Ammon's horn (tissue), 1 donor: ENCODE results near the gene MRPL53.
"Not testable (repeated sequence)": the region's sequence is repeated elsewhere in the genome, so short reads cannot be mapped to it uniquely, and the experiment has no call there.

Experiments
- DNase-seq: peaks from one replicate; pipeline ENCODE4 v3.0.0-alpha.2; 2016; ENCODE audit warnings: low spot score

The MRPL53 gene

DNA sequence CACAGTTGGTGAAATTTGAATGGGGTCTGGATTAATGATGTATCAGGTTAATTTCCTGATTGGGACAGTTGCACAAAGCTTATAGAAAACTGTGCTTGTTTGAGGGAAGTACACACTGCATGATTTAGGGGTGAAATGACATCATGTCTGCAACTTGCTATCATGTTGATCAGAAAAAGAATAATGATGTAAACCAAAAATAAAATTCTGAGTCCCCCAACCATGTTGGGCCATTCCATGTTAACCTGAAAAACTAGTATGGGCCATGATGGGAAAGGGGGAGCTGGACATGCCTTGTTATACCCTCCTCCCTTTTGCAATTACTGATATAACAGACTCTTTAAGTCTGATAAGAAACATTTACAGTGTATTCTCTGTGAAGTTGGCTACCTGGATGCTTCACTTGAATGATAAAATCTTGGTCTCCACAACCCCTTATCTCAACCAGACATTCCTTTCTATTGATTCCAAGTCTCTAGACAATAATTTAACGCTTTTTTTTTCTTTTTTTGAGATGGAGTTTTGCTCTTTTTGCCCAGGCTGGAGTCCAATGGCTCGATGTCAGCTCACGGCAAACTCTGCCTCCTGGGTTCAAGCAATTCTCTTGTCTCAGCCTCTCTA is 21.8 kb downstream of the MRPL53 start:
- DNase-seq, result no peak

DNA sequence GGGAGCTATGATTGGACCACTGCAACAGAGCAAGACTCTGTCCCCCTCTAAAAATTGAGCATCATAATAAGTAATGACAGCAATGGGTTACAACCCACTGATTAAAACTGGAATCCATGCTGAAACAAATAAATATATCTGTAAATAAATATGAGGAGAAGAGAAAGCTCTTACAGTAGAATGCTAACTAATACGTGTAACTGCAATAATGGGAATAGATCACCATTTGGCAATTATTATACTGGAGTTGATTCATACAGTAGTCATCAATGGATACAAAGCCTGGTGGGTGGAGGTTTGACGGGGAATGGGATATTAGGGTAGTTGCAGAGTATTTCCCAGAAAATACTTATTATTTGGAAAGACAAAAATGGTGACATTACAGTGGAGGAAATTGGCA is 23.7 kb downstream of the MRPL53 start:
- no peak for DNase-seq

DNA sequence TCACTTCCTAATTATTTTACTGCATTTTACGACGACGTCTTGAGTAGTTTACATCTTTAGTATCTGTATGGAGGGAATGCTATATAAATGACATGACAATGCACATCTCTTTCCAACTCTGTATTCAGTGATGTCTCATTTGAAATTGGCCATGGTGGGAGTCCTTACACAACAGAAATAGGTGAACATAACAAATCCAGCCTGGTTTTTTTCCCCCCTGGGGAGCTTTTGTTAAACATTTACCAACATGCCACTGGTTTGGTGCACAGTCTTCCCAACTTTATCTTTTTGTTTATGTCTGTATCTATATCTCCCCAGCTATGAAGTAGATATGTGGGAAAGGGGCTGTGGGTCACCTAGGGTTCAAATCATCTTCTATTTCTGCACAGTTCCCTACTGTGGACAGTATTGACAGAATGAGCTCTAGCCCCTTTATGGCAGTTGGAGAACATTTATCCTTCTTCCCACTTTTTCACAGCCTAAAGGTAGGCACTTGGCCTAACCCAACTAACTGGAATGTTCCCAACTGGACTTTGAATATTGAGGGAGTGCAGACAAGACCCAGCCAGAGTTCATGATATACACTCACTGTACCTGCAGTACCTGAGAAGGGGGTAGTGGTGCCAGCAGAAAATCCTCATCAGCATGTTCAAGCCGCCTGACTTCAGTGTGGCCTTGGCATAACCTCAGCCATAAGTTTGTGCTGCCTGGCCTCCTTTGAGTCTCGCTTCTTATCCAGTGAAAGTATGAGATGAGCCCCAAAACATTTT is 25.1 kb downstream of the MRPL53 start:
- no peak for DNase-seq

DNA sequence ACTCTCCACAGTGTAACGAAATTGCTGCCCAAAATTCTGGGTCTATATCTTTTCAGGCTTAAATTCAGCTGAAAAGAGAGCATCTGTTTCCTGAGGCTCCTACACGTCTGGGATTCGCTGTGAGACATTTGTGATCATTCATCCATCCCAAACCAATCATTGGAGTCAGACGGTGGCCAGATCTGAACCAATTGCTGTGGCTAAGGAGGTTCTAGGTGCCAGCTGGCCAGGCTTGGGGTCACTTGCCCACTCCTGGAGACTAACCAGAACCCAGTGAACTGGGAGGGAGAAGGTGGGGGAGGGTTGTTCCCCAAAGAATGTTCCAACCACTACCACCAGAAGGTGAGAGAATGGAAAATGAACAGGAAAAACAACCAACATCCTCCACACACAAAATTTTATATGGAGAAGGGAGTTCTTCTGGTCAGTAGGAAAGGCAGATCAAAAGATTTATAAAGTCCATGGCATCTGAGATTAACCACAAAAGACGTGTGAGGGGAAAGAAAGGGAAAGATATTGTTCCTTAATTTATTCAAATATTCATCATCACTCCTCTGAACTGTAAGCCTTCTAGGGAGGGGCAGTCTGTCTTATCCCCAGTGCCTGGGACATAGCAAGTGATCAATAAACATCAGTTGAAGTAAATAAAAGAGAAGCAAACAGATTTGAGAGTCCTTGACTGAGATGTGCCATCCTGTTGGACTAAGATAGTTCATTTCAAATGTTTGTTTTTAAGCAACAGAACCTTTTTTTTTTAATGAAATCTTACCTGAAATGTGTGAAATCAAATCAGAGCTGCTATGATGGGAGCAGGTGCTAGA is 27.8 kb downstream of the MRPL53 start:
- peak; percentile 1 for DNase-seq

DNA sequence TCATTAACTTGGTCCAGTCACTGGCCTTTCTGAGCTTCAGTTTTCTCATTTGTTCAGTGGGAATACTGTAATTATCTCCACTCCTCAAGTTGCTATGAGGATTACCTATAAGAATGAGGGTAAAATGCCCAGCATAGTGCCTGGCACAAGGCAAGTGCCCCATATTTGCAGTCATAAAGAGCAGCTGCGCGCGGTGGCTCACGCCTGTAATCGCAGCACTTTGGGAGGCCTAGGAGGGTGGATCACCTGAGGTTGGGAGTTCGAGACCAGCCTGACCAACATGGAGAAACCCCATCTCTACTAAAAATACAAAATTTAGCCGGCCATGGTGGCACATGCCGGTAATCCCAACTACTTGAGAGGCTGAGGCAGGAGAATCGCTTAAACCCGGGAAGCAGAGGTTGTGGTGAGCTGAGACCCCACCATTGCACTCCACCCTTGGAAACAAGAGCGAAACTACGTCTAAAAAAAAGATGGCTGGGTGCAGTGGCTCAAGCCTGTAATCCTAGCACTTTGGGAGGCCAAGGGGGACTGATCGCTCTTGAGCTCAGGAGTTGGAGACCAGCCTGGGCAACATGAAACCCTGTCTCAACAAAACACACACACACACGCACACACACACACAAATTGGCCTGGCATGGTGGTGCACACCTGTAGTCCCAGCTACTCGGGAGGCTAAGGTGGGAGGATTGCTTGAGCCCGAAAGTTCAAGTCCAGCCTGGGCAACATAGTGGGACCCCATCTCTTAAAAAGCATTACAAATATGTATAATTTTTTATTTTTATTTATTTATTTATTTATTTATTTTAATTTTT is 29.8 kb downstream of the MRPL53 start:
- not testable (repeated sequence) for DNase-seq

DNA sequence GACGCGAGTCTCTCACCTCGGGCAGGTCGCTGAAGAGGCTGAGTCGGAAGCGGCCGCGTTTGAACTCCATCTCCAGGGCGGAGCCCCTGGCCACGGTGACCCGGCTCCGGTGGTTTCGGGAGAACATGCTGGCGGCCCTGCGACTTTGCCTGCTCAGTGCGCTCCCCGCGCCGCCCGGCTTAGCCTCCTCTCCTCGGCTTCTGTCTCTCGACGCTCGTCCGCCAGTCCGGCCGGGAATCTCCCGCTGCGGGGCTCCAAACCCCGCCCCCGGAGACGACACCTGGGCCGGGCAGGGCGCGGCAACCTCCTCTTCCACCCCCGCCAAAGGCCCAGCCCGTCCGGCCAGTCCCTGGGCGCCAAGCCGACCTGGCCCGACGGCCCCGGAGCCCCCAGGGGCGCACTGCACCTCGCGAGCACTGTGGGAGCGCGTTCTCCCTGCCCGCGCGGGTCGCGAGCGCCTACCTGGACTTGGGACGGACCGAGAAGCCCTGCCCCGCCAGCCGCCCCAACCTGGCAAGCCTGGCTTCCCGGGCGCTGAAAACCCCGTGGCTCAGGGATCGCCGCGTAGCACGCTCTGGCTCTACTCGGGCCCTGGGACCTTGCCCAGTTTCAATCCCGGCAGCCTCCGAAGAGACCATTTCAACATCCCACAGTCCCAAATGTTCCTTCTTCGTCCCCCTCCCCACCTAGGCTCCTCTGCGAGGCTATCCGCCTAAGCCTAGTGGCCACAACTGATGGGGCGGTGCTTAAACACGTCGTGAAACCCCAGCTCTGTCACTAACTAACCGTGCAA is 30.6 kb downstream of the MRPL53 start, which contains the start of gene RTKN:
Gene RTKN, minus strand, starts transcription at position 248 of the 793 bp plus-strand sequence. Its CDS starts 121 bp downstream, at position 127.
- peak; percentile 1 for DNase-seq

DNA sequence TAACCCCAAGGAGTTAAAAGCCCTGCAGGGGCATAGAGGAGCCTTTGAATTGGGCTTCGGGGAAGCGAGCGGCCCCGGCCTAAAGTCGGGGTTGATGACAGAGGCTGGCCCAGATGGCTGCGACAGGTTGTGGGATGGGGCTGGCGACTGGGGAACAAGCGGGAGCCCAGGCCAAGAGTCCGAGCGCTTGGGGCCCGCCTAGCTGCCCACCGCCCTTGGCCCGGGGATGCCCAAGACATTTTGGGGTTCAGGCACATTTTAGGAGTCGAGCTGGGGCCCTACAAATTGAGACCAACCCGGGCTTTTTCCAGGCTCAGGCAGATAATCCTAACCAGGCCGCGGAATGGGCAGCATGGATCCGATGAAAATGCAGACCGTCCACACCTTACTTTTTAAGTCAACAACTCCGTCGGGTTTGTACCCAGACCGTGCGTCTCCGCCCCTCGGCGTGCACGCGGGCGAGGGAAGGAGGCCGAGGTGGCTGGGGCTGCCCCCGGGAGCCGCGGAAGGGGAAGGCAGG is 31.2 kb downstream of the MRPL53 start:
- no peak for DNase-seq

DNA sequence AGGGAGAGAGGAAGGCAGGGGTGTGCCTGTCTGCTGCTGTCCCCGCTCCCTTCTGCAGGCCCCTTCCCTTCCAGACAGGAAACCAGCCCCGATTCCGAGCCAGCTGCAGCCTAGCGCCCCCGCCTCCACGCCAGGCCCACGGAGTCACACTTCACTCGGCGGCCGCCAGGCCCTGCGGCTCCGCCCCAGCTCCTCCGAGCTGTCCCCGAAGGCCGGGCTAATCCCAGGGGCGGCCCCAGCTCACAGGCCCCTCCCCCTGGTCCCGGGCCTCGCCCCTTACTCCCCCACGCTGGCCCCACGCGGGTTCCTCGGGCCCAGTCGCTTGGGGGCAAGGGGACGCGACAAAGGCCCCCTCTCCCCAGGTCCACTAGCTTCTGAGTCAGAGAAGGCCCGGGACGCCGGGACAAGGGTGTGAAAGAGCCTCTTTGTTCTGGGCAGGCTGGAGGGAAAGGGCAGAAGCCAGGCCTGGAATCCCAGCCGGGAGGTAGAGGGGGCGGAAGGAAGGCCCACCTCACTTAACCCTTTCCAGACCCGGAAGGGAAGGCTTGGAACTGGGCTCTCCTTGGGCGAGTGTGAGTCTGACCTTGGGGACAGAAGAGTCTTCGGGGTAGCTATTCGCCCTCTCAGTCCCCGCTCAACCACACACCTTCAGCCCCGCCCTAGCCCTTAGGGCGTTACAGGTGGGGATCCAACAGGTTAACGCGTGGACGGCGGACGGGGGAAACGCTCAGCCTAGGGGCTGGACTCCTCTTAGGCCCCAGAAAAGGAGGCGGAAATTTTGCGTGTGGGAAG is 31.9 kb downstream of the MRPL53 start:
- peak; percentile 93 for DNase-seq

DNA sequence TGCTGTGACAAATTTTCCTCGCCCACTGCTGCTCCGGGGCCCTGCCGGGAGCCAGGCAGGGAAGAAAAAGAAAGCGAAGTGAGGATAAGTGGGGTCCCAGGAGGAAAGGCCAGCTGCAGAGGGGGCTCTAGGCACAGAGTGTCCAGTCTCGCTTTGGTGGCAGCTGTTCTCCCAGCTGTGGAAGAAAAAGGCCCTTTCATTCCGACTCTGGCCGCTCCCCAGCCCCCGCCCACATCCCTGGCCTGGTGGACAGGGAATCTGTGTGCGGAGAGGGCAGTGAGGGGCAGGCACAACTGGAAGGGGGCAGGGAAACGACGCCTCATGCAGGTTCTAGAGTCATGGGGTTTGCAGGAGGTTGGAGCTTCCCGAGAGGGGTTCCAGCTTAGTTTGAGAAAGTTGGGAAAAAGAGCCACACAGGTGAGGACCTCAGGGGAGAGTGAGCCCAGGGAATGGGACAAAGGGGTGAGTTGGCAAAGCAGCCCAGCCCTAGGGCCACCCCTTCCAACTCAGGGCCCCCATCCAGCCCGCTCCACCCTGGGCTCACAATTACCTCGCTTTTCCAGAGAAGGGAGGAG is 32.6 kb downstream of the MRPL53 start:
- peak; percentile 95 for DNase-seq

DNA sequence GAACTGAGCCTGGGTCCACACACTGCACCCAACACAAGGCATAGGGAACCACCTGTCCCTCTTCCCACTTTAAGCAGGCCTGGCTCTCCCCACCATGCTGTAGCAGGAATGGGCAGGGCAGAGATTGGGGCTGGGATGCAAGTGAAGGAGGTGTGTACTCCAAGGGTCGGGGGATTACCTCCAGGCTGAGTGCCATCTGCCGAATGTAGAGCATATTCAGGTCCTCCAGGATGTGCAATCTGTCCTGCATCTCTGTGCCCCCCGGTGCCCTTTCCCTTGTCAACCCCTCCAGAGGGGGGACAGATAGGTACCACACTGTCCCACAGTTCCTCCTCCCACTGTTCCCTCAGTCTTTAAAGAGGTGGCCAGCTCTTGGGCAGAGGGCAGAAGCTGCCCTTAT is 33.1 kb downstream of the MRPL53 start:
- DNase-seq, result no peak

DNA sequence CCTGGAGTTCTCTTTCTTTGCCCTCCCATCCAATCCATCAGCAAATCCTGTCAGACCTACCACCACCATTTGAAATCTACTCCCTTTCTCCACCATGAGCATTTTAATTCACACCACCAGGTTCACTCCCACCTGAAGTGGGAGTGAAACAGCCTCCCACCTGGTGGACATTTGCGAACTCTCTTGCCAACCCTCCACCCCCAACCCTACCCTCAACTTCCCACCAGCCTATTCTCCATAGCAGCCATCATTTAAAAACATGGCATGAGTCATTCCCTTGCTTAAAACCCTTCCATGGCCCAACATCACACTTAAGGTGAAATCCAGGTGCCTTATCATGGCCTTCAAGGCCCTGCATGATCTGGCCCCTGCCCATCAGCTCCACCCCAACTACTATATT is 34.2 kb downstream of the MRPL53 start:
- DNase-seq, result no peak

DNA sequence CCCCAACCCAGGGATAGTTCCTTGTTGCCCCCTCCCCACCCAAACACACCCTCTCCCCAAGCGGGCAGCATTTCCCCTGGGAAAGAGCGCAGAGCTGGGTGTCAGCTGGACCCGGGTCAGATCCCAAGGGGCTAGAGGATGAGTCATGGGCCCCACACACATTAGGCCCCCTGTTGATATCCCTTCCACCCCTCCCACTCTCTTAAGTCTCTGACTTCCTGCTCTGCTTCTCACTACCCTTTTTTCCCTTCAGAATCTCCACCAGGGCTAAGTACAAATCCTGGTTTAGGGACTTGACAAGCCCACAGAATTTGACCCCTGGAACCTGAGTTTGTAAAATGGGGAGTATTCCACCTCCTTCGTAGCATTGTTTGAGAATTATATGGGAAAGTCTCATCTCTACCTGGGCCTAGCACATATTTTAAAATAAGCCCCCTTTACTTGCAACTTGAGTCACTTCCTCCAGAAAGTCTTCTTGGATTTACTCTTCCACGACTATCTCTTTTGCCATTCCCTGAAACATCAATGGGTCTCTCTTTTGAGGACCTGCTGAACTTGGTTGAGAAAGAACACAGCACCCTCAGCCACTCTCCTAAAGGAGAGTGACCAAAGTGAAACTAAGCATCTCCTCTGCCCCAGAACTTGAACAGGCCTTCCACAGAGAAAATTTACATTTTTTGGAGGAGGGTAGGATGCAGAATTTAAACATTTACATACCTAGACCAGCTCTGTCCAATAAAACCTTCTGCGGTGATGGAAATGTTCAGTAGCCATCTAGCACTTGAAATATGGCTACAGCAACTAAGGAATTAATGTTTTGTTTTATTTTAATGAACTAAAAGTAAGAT is 35.4 kb downstream of the MRPL53 start:
- DNase-seq, result no peak

DNA sequence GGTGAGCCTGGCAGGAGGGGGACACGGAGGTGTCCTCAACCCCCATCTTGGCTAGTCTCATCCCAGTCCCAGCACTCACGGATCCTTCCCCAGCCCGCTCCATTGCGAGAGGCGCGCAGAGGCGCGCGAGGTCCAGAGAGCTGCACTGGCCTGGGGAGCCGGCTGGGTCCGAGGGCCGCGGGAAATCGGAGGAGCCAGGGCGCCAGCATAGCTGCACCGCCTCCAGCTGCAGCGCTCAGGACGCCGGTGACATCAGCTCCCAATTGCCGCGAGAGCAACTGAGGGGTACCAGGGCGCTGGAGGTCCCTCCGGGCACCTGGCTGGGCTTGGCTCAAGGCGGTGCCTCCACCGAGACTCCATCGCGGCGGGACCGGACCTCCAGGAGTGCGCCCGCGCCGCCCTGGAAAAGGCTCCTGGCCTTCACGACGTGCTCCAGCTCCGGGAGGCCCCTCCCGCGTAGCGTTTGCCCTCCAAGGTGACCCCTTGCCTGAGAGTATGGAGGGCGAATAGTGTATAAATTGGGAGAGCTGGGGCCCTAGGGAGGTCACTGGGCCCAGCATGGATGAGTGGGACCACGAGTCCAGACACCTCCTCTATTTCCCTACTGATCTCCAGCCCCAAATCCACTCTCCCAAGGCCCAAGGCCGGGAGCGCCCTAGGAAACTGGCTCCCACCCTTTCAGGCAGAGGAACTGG is 36.2 kb downstream of the MRPL53 start:
- no peak for DNase-seq

DNA sequence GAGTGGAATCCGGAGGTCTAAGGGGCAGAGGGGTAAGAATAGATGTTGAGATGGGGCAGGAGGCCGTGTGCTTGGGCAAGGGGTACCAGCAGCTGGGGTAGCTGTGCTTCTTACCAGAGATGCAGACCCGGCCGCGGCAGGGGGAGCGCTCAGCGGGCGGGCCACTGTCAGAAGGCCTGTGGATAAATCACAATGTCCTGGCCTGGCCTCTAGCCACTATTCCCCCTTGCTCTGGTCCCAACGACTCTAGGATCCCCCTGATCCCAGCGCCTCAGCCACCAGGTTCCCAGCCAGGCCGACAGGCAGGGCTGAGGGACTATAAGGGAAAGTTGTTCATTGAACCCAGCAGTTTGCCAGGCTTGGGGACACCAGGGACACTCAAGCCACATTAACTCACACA is 42.0 kb downstream of the MRPL53 start:
- no peak for DNase-seq

DNA sequence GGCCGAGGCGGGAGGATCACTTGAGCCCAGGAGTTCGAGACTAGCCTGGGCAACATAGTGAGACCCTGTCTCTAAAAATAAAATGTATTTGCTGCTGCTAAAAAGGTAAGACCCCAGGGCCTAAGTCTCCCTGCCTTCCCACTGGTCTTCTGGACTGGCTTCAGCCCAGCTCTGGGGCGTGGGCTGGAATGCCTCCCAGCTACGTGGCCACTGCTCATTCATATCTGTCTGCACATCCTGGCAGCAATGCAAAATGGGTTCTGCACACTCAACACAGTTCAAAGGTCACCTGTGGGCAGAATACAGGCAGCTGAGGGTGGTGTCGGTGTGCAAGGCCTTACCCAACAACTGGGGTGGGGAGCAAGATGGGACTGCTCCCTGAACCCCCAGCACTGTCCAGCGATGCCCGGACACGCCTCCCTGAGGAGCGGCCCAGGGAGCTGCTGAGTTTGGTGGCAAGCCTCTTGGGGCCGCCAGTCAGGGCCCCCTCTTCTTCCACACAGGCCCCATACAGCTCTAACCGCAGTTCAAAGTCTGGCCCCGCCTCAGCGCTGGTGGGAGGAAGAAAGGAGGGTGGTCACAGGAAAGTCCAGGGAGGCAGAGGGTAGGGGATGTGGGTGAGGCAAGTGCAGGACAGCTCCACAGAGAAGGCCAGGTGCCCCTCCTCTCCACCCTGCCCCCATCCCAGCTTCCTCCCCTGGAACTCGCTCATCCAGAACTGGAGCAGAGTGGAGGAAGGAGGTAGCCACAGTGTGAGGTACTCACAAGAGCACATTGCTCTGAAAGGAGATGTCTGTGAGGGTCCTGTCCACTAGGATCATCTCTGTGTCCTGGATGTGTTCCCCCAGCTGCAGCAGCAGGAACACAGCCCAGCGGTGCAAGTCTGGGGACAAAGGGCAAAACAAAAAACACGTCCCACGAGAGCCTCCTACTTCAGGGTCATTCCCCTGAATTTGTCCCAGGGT is 42.7 kb downstream of the MRPL53 start:
- DNase-seq, result no peak

DNA sequence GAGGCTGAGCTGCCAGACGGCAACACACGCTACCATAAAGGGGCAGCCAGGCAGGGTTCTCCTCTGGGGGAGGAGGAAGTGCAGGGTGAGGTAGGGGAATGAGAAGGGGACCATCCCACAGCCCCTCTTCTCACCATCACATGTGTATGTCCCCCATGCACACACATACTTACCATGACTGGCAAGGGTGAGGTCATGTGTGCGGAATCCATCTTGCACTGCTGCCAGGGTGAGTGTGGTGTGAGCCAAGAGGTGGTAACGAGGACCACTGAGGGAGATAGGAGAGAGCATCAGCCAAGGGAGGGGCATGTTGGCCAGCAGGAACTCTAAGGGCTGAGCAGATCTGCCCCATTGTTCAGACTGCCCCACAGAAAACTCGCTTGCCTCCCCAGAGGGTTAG is 43.8 kb downstream of the MRPL53 start:
- no peak for DNase-seq

DNA sequence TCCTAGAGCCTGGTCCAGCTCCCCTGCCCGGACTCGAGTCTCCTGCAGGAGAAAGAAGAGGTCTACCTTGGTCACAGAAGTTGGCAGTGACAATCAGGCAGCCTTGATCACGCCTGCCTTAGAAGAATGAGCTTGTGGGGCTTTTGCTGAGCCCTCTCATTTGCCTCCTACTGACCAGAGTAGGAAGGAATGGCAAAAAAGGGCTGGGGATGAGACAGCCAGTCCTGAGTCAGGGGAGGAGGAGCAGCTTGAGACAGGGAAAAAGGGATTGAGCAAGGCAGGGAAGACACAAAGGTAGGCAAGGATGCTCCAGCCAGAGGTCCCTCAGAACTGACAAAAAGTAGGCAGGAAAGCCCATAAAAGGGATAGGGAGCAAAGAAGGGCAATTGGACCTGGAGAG is 44.9 kb downstream of the MRPL53 start:
- DNase-seq, result no peak
